Measurements from ENCODE around the gene NAPSA. TPM values are rescaled to one million over a fixed set of nuclear protein-coding genes. Genes with fewer than 3 reads are reported as not detected.
A peak's percentile ranks its signal among the peaks of the same experiment; 100 is the strongest.

Gene NAPSA
- total and polyA plus RNA-seq, 2 donors (not counting 1 experiment from before 2014, with no cell fraction given) = 0.03 to 0.17 TPM

DNA sequence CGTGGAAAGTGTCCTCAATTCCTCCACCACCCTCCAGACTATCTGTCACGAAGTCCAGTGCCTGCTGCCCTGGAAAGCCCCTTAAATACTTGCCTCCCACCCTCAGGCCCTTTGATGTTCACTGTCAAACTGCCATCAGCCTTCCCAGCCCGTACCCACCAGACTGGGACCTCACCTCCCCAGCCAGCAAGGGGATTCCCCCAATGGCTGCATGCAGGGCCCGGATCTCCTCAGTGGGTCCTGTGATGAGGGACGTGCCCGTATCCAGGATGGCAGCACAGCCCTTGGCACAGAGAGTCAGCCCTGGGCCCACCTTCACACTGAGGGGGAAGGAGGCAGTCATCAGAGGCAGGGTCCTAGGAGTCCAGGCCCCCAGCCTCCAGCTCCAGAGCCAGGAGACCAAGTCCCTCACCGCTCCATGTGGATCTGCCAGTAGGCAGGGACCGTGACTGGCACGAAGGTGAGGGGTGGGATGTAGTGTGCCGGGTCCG lies 6.1 kb downstream of the NAPSA start:
- H3K4me3 ChIP-seq (replicated peaks in 1 of 4; ENCODE audit: control extremely low read depth in 1 of 4, insufficient read depth in 1 of 4, low read depth in 3 of 4, low read length in 4 of 4) = no peak overlapping the region
- no peaks in the 10 kb centered on the region for H3K36me3 ChIP-seq (ENCODE audit: control insufficient read depth, insufficient read depth, low read length)
- no peak for DNase-seq (ENCODE audit: low read depth in 2 of 2)
- no peak overlapping the region for H2AFZ ChIP-seq (ENCODE audit: low read length)
- H4K20me1 ChIP-seq (ENCODE audit: control insufficient read depth, extremely low read depth, insufficient read depth, low read length) = no peaks in the 10 kb centered on the region
- no peak overlapping the region for H3K4me2 ChIP-seq (ENCODE audit: extremely low read depth, insufficient read depth, low read length)
- no peaks in the 10 kb centered on the region for H3K79me2 ChIP-seq (ENCODE audit: control insufficient read depth, insufficient read depth, low read length)
- H3K9me3 ChIP-seq (ENCODE audit: control insufficient read depth, insufficient read depth, low read depth, low read length) = no peaks in the 10 kb centered on the region
- TF ChIP-seq, protein P1, sequence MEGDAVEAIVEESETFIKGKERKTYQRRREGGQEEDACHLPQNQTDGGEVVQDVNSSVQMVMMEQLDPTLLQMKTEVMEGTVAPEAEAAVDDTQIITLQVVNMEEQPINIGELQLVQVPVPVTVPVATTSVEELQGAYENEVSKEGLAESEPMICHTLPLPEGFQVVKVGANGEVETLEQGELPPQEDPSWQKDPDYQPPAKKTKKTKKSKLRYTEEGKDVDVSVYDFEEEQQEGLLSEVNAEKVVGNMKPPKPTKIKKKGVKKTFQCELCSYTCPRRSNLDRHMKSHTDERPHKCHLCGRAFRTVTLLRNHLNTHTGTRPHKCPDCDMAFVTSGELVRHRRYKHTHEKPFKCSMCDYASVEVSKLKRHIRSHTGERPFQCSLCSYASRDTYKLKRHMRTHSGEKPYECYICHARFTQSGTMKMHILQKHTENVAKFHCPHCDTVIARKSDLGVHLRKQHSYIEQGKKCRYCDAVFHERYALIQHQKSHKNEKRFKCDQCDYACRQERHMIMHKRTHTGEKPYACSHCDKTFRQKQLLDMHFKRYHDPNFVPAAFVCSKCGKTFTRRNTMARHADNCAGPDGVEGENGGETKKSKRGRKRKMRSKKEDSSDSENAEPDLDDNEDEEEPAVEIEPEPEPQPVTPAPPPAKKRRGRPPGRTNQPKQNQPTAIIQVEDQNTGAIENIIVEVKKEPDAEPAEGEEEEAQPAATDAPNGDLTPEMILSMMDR (conservative IDR thresholded peaks at IDR 0.05 in 1 of 2, IDR thresholded peaks at IDR 0.05 in 1 of 2; ENCODE audit: low read depth in 1 of 2, low read length in 2 of 2) = no peak
- TF ChIP-seq EZH2 (IDR thresholded peaks at IDR 0.05; ENCODE audit: low read length, missing control alignments) = no peak
- no peak overlapping the region for H3K27ac ChIP-seq (ENCODE audit: insufficient read depth, low read length)
- H3K27me3 ChIP-seq (ENCODE audit: control insufficient read depth, insufficient read depth, low read length) = no peaks in the 10 kb centered on the region
- no peak overlapping the region for H3K9ac ChIP-seq (ENCODE audit: insufficient read depth, low read length)
- no peaks in the 10 kb centered on the region for H3K4me1 ChIP-seq (ENCODE audit: control insufficient read depth, extremely low read depth, insufficient read depth, low read length)

DNA sequence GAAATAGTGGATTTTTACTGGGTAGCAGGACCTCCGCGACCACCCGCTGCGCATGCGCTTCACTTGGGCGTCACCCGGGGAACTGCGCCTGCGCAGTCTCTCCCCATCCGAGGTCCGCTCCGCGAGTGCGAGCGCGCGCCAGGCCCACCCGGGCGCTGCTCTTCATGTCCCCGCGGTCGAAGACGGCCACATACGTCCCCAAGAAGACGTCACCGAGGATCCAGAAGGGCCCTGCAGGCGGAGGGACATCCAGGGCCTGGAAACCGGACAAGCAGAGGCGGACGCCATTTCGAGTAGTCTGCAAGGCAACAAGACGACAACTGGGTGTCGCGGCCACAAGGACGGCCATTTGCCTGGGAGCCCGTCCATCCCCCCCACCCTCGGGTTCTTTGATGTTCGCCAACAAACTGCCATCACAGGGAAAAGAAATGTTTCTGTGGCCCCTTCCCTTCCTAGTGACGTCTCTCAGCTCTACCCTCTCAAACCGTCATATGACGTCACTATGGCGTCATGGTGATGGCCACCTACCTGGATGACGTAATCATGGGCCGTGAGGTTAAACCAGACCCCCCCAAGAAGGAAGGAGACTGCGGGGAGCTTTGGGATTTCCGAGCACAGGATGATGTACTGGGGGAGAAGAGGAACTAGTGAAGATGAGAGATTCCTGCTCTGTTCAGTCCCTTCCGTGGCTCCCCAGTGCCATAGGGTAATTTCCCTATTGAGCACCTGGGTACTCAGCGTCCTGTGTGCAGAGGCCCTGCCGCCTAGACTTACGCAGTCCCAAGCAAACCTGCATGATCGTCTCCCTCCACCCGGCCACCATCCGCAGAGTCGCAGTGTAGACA lies 6.7 kb downstream of the NAPSA start:
- peak; percentile 12 to 51 for DNase-seq (ENCODE audit: low read depth in 2 of 2)
- H3K4me3 ChIP-seq (replicated peaks in 1 of 4; ENCODE audit: control extremely low read depth in 1 of 4, insufficient read depth in 1 of 4, low read depth in 3 of 4, low read length in 4 of 4) = peak overlapping the region; percentile 20 to 41 (median 31)
- H3K27me3 ChIP-seq (ENCODE audit: control insufficient read depth, insufficient read depth, low read length) = no peaks in the 10 kb centered on the region
- no peaks in the 10 kb centered on the region for H3K4me1 ChIP-seq (ENCODE audit: control insufficient read depth, extremely low read depth, insufficient read depth, low read length)
- H3K9me3 ChIP-seq (ENCODE audit: control insufficient read depth, insufficient read depth, low read depth, low read length) = no peaks in the 10 kb centered on the region
- H3K9ac ChIP-seq (ENCODE audit: insufficient read depth, low read length) = no peak overlapping the region
- no peak overlapping the region for H3K27ac ChIP-seq (ENCODE audit: insufficient read depth, low read length)
- TF ChIP-seq EZH2 (IDR thresholded peaks at IDR 0.05; ENCODE audit: low read length, missing control alignments) = no peak
- TF ChIP-seq, protein P1 (conservative IDR thresholded peaks at IDR 0.05 in 1 of 2, IDR thresholded peaks at IDR 0.05 in 1 of 2; ENCODE audit: low read depth in 1 of 2, low read length in 2 of 2) = no peak
- peak overlapping the region; percentile 75 for H2AFZ ChIP-seq (ENCODE audit: low read length)
- H3K4me2 ChIP-seq (ENCODE audit: extremely low read depth, insufficient read depth, low read length) = peak overlapping the region; percentile 44
- H3K79me2 ChIP-seq (ENCODE audit: control insufficient read depth, insufficient read depth, low read length) = no peaks in the 10 kb centered on the region
- no peaks in the 10 kb centered on the region for H4K20me1 ChIP-seq (ENCODE audit: control insufficient read depth, extremely low read depth, insufficient read depth, low read length)
- H3K36me3 ChIP-seq (ENCODE audit: control insufficient read depth, insufficient read depth, low read length) = no peaks in the 10 kb centered on the region

DNA sequence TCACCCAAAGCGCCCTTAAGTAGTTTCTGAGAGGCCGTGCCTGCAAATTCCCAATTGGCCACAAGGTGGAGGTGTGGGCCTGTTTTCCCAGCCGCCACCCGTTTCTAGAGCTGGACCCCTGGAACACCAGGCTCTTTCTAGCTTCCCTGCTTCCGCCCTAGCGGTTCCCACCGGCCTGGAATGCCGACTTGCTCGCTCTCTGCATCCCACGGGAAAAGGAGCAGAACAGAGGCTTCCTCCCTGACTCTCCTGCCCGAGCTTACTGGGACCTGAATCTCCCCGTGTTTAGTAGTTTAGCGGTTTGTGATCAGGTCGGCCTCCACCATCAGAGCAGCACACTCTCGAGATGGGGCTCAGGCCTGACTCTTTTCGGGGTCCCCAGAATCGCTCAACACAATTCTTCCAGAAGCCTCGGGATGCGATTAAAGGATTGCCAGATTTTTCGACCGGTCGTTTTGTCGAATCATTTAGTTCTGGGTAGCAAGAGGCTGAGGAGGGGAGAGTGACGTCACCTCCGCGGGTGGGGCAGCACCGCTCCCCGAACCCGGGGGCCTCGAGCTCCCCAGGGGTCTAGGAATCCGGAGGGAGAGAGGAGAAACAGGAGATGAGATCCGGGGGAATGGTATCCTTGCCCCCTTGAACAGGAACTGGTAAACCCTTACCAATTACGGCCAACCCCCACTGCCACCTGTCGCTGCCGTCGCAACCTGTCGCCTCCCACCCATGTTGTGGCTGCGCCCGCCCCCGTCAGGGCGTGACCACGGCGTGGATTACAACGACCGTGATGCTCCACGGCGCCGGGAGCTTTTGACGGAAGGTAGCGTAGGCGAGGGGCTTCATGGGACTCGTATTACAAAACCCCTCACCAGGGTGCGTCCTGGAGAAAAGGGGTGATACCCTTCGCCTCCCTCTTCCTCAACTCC lies 8.0 kb downstream of the NAPSA start:
- H3K9ac ChIP-seq (ENCODE audit: insufficient read depth, low read length) = no peak overlapping the region
- peak; percentile 46 to 47 for DNase-seq (ENCODE audit: low read depth in 2 of 2)

More for the DNA sequence above, 8.0 kb downstream of the NAPSA start:
- Histone ChIP-seq H2AFZ (ENCODE audit: low read length) (peak overlapping the region; percentile 98), H3K4me2 (ENCODE audit: extremely low read depth, insufficient read depth, low read length) (peak overlapping the region; percentile 54), H3K27ac (ENCODE audit: insufficient read depth, low read length) (no peak overlapping the region), H4K20me1 (ENCODE audit: control insufficient read depth, extremely low read depth, insufficient read depth, low read length) (no peaks in the 10 kb centered on the region), H3K36me3 (ENCODE audit: control insufficient read depth, insufficient read depth, low read length) (no peaks in the 10 kb centered on the region), H3K27me3 (ENCODE audit: control insufficient read depth, insufficient read depth, low read length) (no peaks in the 10 kb centered on the region), H3K79me2 (ENCODE audit: control insufficient read depth, insufficient read depth, low read length) (no peaks in the 10 kb centered on the region), H3K4me1 (ENCODE audit: control insufficient read depth, extremely low read depth, insufficient read depth, low read length) (no peaks in the 10 kb centered on the region), H3K4me3 (replicated peaks in 1 of 4; ENCODE audit: control extremely low read depth in 1 of 4, insufficient read depth in 1 of 4, low read depth in 3 of 4, low read length in 4 of 4) (peak overlapping the region; percentile 26 to 56 (median 42)), H3K9me3 (ENCODE audit: control insufficient read depth, insufficient read depth, low read depth, low read length) (no peaks in the 10 kb centered on the region)
- TF ChIP-seq EZH2 (IDR thresholded peaks at IDR 0.05; ENCODE audit: low read length, missing control alignments) = no peak
- TF ChIP-seq, protein P1 (conservative IDR thresholded peaks at IDR 0.05 in 1 of 2, IDR thresholded peaks at IDR 0.05 in 1 of 2; ENCODE audit: low read depth in 1 of 2, low read length in 2 of 2) = peak; percentile 81 to 91

Measured in fibroblast of lung (primary cell).